Activated CD8-positive, alpha-beta T cell treated with anti-CD3 and anti-CD28 coated beads, Interleukin-2, amount 10 ng/mL, durations not matched to agents 7 days and 5 days (primary cell): ENCODE measurements around the gene C4orf50. TPM values are rescaled to one million over a fixed set of nuclear protein-coding genes. Genes with fewer than 3 reads are reported as not detected.
"Not testable (repeated sequence)": the region's sequence is repeated elsewhere in the genome, so short reads cannot be mapped to it uniquely, and the experiment has no call there.

ENCODE experiments used
- ATAC-seq: fragments of 150-1000 bp; cut with Tn5 transposase; one replicate; pipeline ENCODE4 v1.10.0; 2021; ENCODE audit warnings: moderate library complexity
- CTCF ChIA-PET: fragments of 350-600 bp; sonication (Branson Sonifier 250); formaldehyde crosslinking; loops from one replicate; lab custom pipeline; 2021; ENCODE audit warnings: antibody characterized with exemption; lab: Charles Lee
- POLR2A ChIA-PET: fragments of 350-600 bp; sonication (Branson Sonifier 250); formaldehyde crosslinking; loops from one replicate; lab custom pipeline; 2021; ENCODE audit warnings: antibody characterized with exemption; lab: Charles Lee
- DNase-seq: peaks from one replicate; pipeline ENCODE4 v3.0.0-alpha.2; 2020
- H3K27ac Mint-ChIP-seq: one replicate; pipeline ENCODE4 v1.8.0; 2021; ENCODE audit warnings: mild to moderate bottlenecking, mixed read lengths
- H3K27me3 Mint-ChIP-seq: one replicate; pipeline ENCODE4 v1.8.0; 2021; ENCODE audit warnings: low read depth, mixed read lengths
- H3K36me3 Mint-ChIP-seq: one replicate; pipeline ENCODE4 v1.8.0; 2021; ENCODE audit warnings: low read depth, mixed read lengths
- H3K4me1 Mint-ChIP-seq: one replicate; pipeline ENCODE4 v1.8.0; 2021; ENCODE audit warnings: low read depth, mixed read lengths
- H3K4me3 Mint-ChIP-seq: one replicate; pipeline ENCODE4 v1.8.0; 2021; ENCODE audit warnings: mild to moderate bottlenecking, mixed read lengths
- H3K9me3 Mint-ChIP-seq: one replicate; pipeline ENCODE4 v1.8.0; 2022; ENCODE audit warnings: mixed read lengths; ENCODE audit not compliant: insufficient read depth
- total RNA-seq, 2 experiments: library from RNA; stranded (reverse); gene quantifications; one replicate each; pipeline ENCODE4 v1.2.3, GENCODE V29; 2021

C4orf50 gene
- total RNA-seq, 2 experiments from 2014 or later: 0.13 to 0.24 TPM

- Mint-ChIP-seq H3K27ac (no peak overlapping the region), H3K27me3 (peaks cover 23% of the 10 kb centered on the region), H3K9me3 (no peaks in the 10 kb centered on the region), H3K4me1 (peaks cover 4% of the 10 kb centered on the region), H3K4me3 (no peak overlapping the region), H3K36me3 (no peaks in the 10 kb centered on the region)
- POLR2A ChIA-PET: no interaction called here
- DNase-seq (no peak), ATAC-seq (no peak)
- CTCF ChIA-PET: interaction anchor here (3.2 kb wide), 1 partner anchor 13 kb away, joined by 27 read pairs; no protein-coding TSS in a partner anchor
These were observed 7.0 kb downstream of the C4orf50 start for GRCh38 chr4:6011271-6011671.

GRCh38 chr4:6010789-6011188 is 7.4 kb downstream of the C4orf50 start:
- no peak overlapping the region for H3K4me3 Mint-ChIP-seq
- peaks cover 23% of the 10 kb centered on the region for H3K27me3 Mint-ChIP-seq
- ATAC-seq (no peak), DNase-seq (no peak)
- H3K27ac Mint-ChIP-seq: no peak overlapping the region
- ChIA-PET POLR2A (no interaction called here), CTCF (interaction anchor here (3.2 kb wide), 1 partner anchor 13 kb away, joined by 27 read pairs; no protein-coding TSS in a partner anchor)
- no peaks in the 10 kb centered on the region for H3K36me3 Mint-ChIP-seq
- peaks cover 4% of the 10 kb centered on the region for H3K4me1 Mint-ChIP-seq
- no peaks in the 10 kb centered on the region for H3K9me3 Mint-ChIP-seq

DNA sequence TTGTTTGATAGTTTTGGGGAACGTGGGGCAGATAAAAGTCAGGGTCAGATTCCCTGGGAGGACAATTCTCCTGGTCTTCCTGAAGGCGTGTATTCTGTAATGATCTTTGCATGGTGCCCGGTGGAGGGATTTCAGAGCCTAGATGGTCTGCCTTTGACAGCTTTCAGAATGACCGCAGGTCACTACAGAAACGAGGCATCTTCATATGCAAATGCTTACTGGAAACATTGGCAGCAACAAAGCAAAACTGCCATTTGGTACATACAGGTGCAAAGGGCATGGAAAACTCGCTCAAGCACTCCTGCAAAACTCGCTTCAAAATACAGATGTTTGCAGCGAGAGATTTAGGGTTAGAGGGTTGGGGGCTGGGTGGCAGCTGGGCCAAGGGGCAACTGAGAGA is 8.8 kb downstream of the C4orf50 start:
- no peak for ATAC-seq
- no peak overlapping the region for H3K4me3 Mint-ChIP-seq
- H3K4me1 Mint-ChIP-seq: peaks cover 4% of the 10 kb centered on the region
- ChIA-PET CTCF (no interaction called here), POLR2A (no interaction called here)
- no peaks in the 10 kb centered on the region for H3K36me3 Mint-ChIP-seq
- H3K27me3 Mint-ChIP-seq: peaks cover 23% of the 10 kb centered on the region
- DNase-seq: no peak
- no peaks in the 10 kb centered on the region for H3K9me3 Mint-ChIP-seq
- no peak overlapping the region for H3K27ac Mint-ChIP-seq

DNA sequence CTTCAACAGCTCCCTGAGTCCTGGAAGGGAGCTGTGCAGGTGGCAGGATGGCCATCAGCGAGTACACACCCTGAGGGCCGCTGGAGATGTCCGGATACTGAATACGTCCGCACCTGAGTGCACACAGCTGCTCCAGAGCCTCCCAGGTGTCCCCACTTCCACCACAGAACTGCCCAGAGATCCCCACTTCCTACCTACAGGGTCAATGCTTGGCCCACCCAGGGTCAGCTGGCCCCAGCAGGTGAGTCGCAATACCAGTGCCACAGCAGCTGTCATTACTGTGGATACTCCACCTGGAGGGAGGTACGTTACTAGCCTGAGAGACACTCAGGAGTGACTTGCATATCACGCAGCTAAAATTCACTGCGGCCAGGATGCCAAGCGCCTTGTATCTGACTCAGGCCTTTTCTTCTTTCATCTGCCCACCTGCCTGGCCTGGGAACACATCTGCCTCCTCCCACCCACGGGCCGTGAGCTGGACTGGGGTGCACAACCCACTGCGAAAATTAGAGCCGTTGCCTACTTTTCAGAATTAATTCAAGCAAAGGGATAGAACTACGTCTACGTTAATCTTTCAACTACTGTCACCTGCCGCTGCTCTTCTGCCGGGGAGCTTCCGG is 9.4 kb downstream of the C4orf50 start:
- POLR2A ChIA-PET: no interaction called here

DNA sequence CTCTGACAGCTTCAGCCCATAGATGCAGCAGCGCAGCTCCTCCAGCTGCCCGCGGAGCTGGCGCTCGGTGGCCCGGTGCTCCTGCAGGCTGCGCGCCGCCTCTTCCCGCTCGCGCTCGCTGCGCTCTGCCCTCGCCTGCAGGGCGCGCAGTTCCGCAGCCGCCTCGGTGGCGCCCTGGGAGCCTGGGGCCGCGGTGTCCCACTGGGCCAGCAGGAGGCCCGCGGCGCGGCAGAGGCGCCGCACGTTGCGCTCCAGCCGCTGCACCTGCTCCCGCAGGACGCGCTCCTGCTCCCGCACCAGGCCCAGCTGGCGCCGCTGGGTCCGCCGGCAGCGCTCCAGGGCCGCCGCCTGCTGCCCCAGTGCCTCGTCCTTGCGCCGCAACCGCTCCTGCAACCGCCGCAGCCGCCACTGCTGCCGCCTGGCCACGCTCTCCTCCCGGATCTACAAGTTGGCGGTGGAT is 10.1 kb downstream of the C4orf50 start:
- ChIA-PET CTCF (no interaction called here), POLR2A (no interaction called here)
- Mint-ChIP-seq H3K27me3 (peaks cover 23% of the 10 kb centered on the region), H3K36me3 (no peaks in the 10 kb centered on the region), H3K4me1 (peaks cover 4% of the 10 kb centered on the region), H3K9me3 (no peaks in the 10 kb centered on the region), H3K4me3 (no peak overlapping the region), H3K27ac (no peak overlapping the region)
- DNase-seq (no peak), ATAC-seq (no peak)

More for the DNA sequence above, 9.4 kb downstream of the C4orf50 start:
- H3K36me3 Mint-ChIP-seq: no peaks in the 10 kb centered on the region
- peaks cover 23% of the 10 kb centered on the region for H3K27me3 Mint-ChIP-seq
- no peak overlapping the region for H3K4me3 Mint-ChIP-seq
- no peaks in the 10 kb centered on the region for H3K9me3 Mint-ChIP-seq
- DNase-seq (no peak), ATAC-seq (no peak)
- H3K4me1 Mint-ChIP-seq: peaks cover 4% of the 10 kb centered on the region
- CTCF ChIA-PET: no interaction called here
- no peak overlapping the region for H3K27ac Mint-ChIP-seq

DNA sequence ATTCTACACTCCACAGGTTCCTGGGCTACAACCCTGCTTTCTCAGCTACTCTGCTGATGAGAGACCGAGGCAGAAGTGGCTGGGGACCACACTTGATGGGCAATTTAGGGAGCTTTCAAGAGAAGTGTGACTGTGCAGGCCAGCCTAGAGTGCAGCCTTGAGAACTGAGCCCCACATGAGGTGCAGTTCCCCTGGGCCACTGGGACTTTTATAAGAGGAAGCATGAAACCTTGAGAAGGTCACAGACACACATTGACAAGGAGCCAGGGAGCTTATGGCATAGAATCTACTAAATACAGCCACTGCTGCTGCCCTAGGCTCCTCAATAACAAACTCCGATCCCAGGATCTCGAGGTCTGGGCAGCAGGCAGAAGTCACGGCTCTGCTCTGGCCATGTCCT is 13.1 kb downstream of the C4orf50 start:
- POLR2A ChIA-PET: no interaction called here
- H3K27me3 Mint-ChIP-seq: peaks cover 18% of the 10 kb centered on the region
- H3K36me3 Mint-ChIP-seq: no peaks in the 10 kb centered on the region
- DNase-seq (no peak), ATAC-seq (no peak)
- CTCF ChIA-PET: interaction anchor here (0.5 to 0.9 kb wide), 2 partner anchors 322 to 1518 kb away, joined by 3 to 4 read pairs; no protein-coding TSS in a partner anchor
- H3K27ac Mint-ChIP-seq: no peak overlapping the region
- H3K4me1 Mint-ChIP-seq: no peaks in the 10 kb centered on the region
- no peaks in the 10 kb centered on the region for H3K9me3 Mint-ChIP-seq
- H3K4me3 Mint-ChIP-seq: no peak overlapping the region

DNA sequence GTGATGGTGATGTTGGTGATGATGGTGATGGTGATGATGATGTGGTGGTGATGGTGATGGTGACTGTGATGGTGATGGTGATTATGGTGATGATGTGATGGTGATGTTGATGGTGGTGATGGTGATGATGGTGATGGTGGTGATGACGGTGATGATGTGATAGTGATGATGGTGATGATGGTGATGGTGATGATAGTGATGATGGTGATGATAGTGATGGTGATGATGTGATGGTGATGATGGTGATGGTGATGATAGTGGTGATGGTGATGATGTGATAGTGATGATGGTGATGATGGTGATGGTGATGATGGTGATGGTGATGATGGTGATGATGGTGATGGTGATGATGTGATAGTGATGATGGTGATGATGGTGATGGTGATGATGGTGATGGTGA is 14.7 kb downstream of the C4orf50 start:
- CTCF ChIA-PET, H3K36me3 Mint-ChIP-seq, H3K4me3 Mint-ChIP-seq, H3K27ac Mint-ChIP-seq, ATAC-seq, H3K9me3 Mint-ChIP-seq, POLR2A ChIA-PET, DNase-seq, H3K4me1 Mint-ChIP-seq: not testable (repeated sequence)
- H3K27me3 Mint-ChIP-seq: peaks cover 10% of the 10 kb centered on the region

GRCh38 chr4:6002926-6003325 is 15.3 kb downstream of the C4orf50 start:
- H3K36me3 Mint-ChIP-seq: no peaks in the 10 kb centered on the region
- ATAC-seq (no peak), DNase-seq (no peak)
- no peak overlapping the region for H3K27ac Mint-ChIP-seq
- ChIA-PET CTCF (no interaction called here), POLR2A (no interaction called here)
- no peak overlapping the region for H3K4me3 Mint-ChIP-seq
- H3K27me3 Mint-ChIP-seq: peaks cover 8% of the 10 kb centered on the region
- H3K4me1 Mint-ChIP-seq: no peaks in the 10 kb centered on the region
- H3K9me3 Mint-ChIP-seq: no peaks in the 10 kb centered on the region

- ChIA-PET POLR2A (no interaction called here), CTCF (no interaction called here)
- DNase-seq: no peak
- no peaks in the 10 kb centered on the region for H3K9me3 Mint-ChIP-seq
- H3K27ac Mint-ChIP-seq: no peak overlapping the region
- no peak for ATAC-seq
- H3K27me3 Mint-ChIP-seq: peaks cover 7% of the 10 kb centered on the region
- no peaks in the 10 kb centered on the region for H3K4me1 Mint-ChIP-seq
- H3K36me3 Mint-ChIP-seq: no peaks in the 10 kb centered on the region
- H3K4me3 Mint-ChIP-seq: no peak overlapping the region
These were observed 15.8 kb downstream of the C4orf50 start for GRCh38 chr4:6002492-6002833.

DNA sequence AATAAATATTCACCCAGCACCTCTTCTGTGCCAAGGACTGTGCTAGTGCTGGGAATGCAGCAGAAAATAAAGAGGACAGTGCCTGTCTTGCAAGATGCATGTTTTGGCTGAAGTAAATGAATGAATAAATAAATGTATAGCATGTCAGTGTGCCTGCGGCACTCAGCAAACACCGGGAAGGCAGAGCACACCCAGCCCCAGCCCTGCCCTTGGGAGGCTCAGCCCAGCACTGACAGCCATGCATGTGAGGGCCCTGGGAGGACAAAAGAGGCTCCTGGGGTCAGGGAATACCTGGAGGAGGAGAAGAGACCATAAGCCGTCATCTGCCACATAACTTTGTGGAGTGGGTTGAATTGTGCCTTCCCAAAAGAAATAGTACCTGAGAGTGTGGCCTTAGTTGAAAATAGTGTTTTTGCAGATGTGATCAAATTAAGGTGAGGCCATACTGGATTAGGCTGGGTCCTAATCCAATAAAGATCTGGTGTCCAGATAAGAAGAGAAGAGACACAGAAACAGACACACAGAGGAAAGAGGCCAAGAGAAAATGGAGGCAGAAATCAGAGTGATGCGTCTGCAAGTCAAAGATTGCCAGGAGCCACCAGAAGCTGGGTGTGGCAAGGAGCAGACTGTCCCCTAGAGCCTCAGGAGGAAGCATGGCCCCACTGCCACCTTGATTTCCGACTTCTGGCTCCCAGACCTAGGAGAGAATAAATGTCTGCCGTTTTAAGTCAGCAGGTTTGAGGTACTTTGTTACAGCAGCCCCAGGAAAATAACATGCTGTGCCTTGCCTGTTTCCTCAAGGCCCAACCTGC is 16.3 kb downstream of the C4orf50 start:
- ATAC-seq: no peak

GRCh38 chr4:5999830-6000365 is 18.3 kb downstream of the C4orf50 start:
- H3K27ac Mint-ChIP-seq: no peak overlapping the region
- ATAC-seq (no peak), DNase-seq (no peak)
- H3K4me3 Mint-ChIP-seq: no peak overlapping the region
- ChIA-PET CTCF (interaction anchor here (0.6 to 3.7 kb wide), 2 partner anchors 12 to 18 kb away, joined by 3 to 27 read pairs; partner anchors contain the start of gene C4orf50), POLR2A (no interaction called here)
- H3K9me3 Mint-ChIP-seq: no peaks in the 10 kb centered on the region
- H3K4me1 Mint-ChIP-seq: peaks cover 7% of the 10 kb centered on the region
- no peaks in the 10 kb centered on the region for H3K27me3 Mint-ChIP-seq
- no peaks in the 10 kb centered on the region for H3K36me3 Mint-ChIP-seq

More for the DNA sequence above, 16.3 kb downstream of the C4orf50 start:
- Mint-ChIP-seq H3K36me3 (no peaks in the 10 kb centered on the region), H3K4me1 (no peaks in the 10 kb centered on the region), H3K27ac (no peak overlapping the region), H3K27me3 (peaks cover 4% of the 10 kb centered on the region), H3K4me3 (no peak overlapping the region), H3K9me3 (no peaks in the 10 kb centered on the region)
- CTCF ChIA-PET: no interaction called here
- no peak for DNase-seq
- POLR2A ChIA-PET: no interaction called here

GRCh38 chr4:5999356-5999755 is 18.9 kb downstream of the C4orf50 start:
- ChIA-PET POLR2A (no interaction called here), CTCF (interaction anchor here (0.6 to 3.7 kb wide), 6 partner anchors 12 to 252 kb away, joined by 3 to 27 read pairs (median 5); partner anchors contain the start of gene C4orf50)
- DNase-seq (no peak), ATAC-seq (no peak)
- no peaks in the 10 kb centered on the region for H3K36me3 Mint-ChIP-seq
- no peak overlapping the region for H3K27ac Mint-ChIP-seq
- no peak overlapping the region for H3K4me3 Mint-ChIP-seq
- no peaks in the 10 kb centered on the region for H3K9me3 Mint-ChIP-seq
- no peaks in the 10 kb centered on the region for H3K27me3 Mint-ChIP-seq
- H3K4me1 Mint-ChIP-seq: peaks cover 7% of the 10 kb centered on the region
